OCI-LY3 (cell line): ENCODE data around the gene TROAP.

Experiments
- CTCF ChIP-seq: fragments of 200-600, 300-600 bp; sonication (generic); IDR thresholded peaks from 2 replicates; pipeline ENCODE4 v1.5.1; 2014; ENCODE audit warnings: antibody characterized with exemption, low read length, low read depth
- EZH2phosphoT487 ChIP-seq: fragments of 200-600 bp; shearing (Covaris generic); IDR thresholded peaks from 2 replicates; pipeline ENCODE4 v1.6.1; 2018; ENCODE audit warnings: antibody characterized with exemption, mixed run types, low read depth

GRCh38 chr12:49332891-49333371 lies 9.9 kb downstream of the TROAP start:
- TF ChIP-seq CTCF: no peak
- no peak for TF ChIP-seq EZH2phosphoT487
